HG03558 (cell line): ENCODE measurements around the gene DNAJC5.
"Not testable (repeated sequence)": the region's sequence is repeated elsewhere in the genome, so short reads cannot be mapped to it uniquely, and the experiment has no call there.

ENCODE experiments used
- ATAC-seq: cut with Tn5 transposase; IDR thresholded peaks from one replicate; pipeline ENCODE4 v1.9.1; 2021; ENCODE audit warnings: moderate number of reproducible peaks; ENCODE audit not compliant: unreplicated experiment; ENCODE audit errors: extremely low read depth

The DNAJC5 gene

GRCh38 chr20:63898882-63899558, 4.1 kb downstream of the DNAJC5 start:
- ATAC-seq, result no peak

- no peak for ATAC-seq
These were observed 5.5 kb downstream of the DNAJC5 start for GRCh38 chr20:63900413-63900812.

GRCh38 chr20:63903796-63904561, 9.1 kb downstream of the DNAJC5 start:
- no peak for ATAC-seq

- no peak for ATAC-seq
These were observed 13.2 kb downstream of the DNAJC5 start for GRCh38 chr20:63908008-63908682.

GRCh38 chr20:63911176-63911575, 16.2 kb downstream of the DNAJC5 start:
- ATAC-seq, result no peak

- no peak for ATAC-seq
These were observed 18.8 kb downstream of the DNAJC5 start for GRCh38 chr20:63913768-63914167.

- ATAC-seq, result no peak
These were observed 20.5 kb downstream of the DNAJC5 start for GRCh38 chr20:63915471-63915870.

- not testable (repeated sequence) for ATAC-seq
These were observed 21.5 kb downstream of the DNAJC5 start for GRCh38 chr20:63916371-63916939.

GRCh38 chr20:63917811-63918210, 22.9 kb downstream of the DNAJC5 start:
- ATAC-seq, result no peak

GRCh38 chr20:63919130-63919529, 24.2 kb downstream of the DNAJC5 start:
- ATAC-seq, result no peak

GRCh38 chr20:63920226-63920625, 25.3 kb downstream of the DNAJC5 start:
- ATAC-seq, result no peak

- no peak for ATAC-seq
These were observed 28.7 kb downstream of the DNAJC5 start for GRCh38 chr20:63923651-63924050.

GRCh38 chr20:63924241-63924640, 29.3 kb downstream of the DNAJC5 start:
- no peak for ATAC-seq

- no peak for ATAC-seq
These were observed 31.4 kb downstream of the DNAJC5 start for GRCh38 chr20:63926298-63926697.

GRCh38 chr20:63929071-63929470, 34.1 kb downstream of the DNAJC5 start:
- ATAC-seq, result no peak

- ATAC-seq, result not testable (repeated sequence)
These were observed 34.6 kb downstream of the DNAJC5 start for GRCh38 chr20:63929473-63929883.

- ATAC-seq, result no peak
These were observed 36.1 kb downstream of the DNAJC5 start for GRCh38 chr20:63930971-63931553.

- ATAC-seq, result no peak
These were observed 36.8 kb downstream of the DNAJC5 start for GRCh38 chr20:63931735-63932134.

GRCh38 chr20:63932606-63933160, 37.8 kb downstream of the DNAJC5 start:
- ATAC-seq, result no peak

GRCh38 chr20:63933646-63934045, 38.7 kb downstream of the DNAJC5 start:
- no peak for ATAC-seq
